Measurements from ENCODE around the gene IPMK.

GRCh38 chr10:58282615-58283014, 14.9 kb upstream of the IPMK start:
- TF ChIP-seq CTCF (IDR thresholded peaks at IDR 0.05), result no peak
- no peak for TF ChIP-seq ZFX (IDR thresholded peaks at IDR 0.05; ENCODE audit: borderline replicate concordance)
